C4-2B (cell line): ENCODE measurements around the gene ELOF1.

Experiments used
- H3K27ac ChIP-seq: fragments of 450-650 bp; 2 replicates; pipeline ENCODE4 v1.5.1; 2017
- ZFX ChIP-seq: fragments of 450-650 bp; IDR thresholded peaks from 2 replicates; pipeline ENCODE4 v1.6.1; 2017
- TF ChIP-seq, protein P1 (sequence below): fragments of 450-650 bp; conservative IDR thresholded peaks from 2 replicates; pipeline ENCODE4 v1.5.1; 2017; ENCODE audit warnings: mild to moderate bottlenecking

ELOF1 gene

DNA sequence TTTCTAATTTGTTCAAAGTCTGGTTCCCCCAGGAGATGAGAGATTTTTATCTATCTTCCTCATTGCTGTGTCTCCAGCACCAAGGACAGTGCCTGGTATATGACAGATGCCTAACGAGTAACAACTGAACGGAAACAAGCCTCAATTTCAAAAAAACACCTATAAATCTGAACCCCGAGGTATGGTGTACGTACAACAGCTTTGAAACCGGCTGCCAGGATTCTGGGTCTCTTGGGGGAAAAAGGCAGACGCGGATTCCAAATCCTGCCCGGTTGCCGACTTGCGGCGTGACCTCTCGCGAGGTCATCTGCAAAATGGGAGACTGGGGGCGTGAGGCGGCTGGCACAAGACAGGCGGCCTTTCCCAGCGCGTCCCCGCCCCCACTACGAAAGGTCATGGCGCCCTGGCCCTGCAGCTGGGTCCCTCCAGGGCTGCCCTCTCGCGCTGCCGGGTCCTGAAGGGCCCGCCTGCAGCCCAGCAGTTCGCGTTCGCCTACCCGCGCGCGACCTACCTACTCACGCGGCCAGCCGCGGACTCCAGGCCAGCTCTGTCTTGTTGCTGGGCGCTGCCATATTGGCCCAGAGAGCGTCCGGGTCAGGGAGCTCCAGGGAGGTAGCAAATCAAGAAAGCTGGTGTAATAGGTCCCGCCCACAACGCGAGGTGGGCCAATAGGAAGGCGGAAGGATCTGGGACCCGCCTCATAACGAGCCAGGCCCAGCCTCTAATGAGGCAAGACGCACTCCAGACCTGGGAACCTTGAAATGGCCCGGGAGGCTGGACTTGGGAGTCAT lies 30.3 kb downstream of the ELOF1 start, which contains the start of gene ECSIT:
TSS of gene ECSIT (minus strand) at position 584 of the 791 bp plus-strand sequence. CDS start 9,964 bp downstream, outside the sequence.
- H3K27ac ChIP-seq: peak within 1 kb of the TSS; percentile 90

DNA sequence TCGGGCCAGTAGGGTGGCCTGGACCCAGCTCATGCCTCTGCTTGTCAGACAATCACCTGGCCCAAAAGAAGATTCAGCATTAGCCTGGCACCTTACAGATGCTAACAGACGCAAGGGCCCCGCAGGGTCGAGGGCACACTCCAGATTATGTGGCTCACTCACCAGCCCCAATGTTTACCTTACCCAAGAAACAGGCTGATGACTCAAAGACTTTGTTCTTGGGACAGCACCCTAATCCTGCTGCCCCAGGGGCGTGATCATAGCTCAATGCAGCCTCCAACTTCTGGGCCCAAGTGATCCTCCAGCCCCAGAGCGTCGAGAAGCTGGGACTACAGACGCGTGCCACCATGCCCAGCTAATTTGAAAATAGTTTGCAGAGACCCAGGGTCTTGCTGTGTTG lies 39.9 kb downstream of the ELOF1 start:
- H3K27ac ChIP-seq: no peak overlapping the region
- TF ChIP-seq, protein P1, sequence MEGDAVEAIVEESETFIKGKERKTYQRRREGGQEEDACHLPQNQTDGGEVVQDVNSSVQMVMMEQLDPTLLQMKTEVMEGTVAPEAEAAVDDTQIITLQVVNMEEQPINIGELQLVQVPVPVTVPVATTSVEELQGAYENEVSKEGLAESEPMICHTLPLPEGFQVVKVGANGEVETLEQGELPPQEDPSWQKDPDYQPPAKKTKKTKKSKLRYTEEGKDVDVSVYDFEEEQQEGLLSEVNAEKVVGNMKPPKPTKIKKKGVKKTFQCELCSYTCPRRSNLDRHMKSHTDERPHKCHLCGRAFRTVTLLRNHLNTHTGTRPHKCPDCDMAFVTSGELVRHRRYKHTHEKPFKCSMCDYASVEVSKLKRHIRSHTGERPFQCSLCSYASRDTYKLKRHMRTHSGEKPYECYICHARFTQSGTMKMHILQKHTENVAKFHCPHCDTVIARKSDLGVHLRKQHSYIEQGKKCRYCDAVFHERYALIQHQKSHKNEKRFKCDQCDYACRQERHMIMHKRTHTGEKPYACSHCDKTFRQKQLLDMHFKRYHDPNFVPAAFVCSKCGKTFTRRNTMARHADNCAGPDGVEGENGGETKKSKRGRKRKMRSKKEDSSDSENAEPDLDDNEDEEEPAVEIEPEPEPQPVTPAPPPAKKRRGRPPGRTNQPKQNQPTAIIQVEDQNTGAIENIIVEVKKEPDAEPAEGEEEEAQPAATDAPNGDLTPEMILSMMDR: no peak
- no peak for TF ChIP-seq ZFX

More for the DNA sequence above, 30.3 kb downstream of the ELOF1 start, which contains the start of gene ECSIT:
- TF ChIP-seq, protein P1: no peak
- peak; percentile 68; the same call in 1 of the 2 replicates for TF ChIP-seq ZFX

DNA sequence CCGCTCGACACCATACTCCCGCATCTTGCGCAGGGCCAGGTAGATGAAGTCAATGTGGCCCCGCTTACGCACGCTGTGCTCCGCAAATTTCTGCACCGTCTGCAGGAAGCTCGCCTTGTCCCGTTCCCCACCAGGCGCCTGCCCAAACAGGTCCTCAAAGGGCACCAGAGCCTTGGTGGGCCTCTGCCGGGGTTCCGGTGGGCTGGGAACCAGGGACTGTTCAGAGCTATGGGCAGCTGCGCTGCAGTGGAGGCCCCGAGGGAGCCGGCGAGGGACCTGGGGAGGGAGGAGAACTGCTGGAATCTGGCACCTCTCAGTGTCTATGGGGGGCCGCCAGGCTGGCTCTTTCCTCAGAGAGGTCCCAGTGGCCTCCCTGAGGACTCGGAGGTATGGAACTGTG lies 45.1 kb downstream of the ELOF1 start:
- H3K27ac ChIP-seq: no peak overlapping the region
- no peak for TF ChIP-seq ZFX
- TF ChIP-seq, protein P1: no peak

DNA sequence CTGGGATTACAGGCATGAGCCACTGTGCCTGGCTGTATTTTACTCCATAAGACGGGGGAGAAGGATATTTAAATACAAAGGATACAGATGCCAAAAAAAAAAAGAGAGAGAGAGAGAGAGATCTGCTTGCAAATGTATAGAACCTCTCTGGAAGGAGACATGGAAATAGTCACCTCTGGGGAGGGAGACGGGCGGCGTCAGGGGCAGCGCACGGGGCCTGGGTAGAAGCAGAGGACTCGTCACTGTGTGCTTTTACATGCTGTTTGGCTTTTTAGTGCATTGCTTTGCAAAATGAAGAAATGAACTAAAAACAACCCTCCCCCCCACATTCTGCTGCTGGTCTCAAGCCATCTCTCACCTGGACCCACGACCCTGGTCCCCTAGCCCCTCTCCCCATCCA lies 48.6 kb downstream of the ELOF1 start:
- TF ChIP-seq ZFX: no peak
- TF ChIP-seq, protein P1: no peak
- H3K27ac ChIP-seq: no peak overlapping the region

DNA sequence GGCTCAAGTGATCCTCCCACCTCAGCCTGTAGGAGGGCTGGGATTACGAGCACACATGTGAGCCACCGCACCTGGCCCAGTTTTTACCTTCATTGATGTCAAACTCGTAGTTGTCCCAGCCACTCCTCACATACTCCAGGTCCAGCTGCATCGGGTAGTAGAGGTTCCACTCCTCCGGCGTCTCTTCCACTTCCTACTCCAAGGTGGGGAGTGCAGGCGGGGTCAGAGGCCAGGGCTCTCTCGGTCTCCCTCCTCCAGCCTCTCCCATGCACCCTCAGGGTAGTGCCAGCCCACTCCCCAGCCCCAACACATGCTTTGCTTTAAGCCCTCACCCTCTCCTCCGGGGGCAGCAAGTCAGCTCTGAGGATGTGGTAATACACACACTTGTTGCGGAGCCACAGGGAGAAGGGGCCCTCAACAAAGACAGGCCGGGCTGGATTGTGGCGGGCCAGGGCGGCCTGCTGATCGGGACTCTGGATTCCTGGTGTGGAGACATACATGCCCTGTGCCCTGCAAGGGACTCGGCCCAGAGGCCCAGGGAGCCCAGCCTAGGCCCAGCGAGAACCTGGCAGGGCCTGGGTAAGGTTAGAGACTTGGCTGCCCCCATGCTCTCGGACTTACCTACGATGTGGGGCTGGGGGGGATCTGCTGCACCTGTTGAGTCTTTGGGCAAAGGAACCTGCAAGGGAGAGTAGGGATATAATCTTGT lies 51.5 kb downstream of the ELOF1 start:
- TF ChIP-seq, protein P1: no peak
- TF ChIP-seq ZFX: no peak
- peak overlapping the region; percentile 92; the same call in 1 of the 2 replicates for H3K27ac ChIP-seq

DNA sequence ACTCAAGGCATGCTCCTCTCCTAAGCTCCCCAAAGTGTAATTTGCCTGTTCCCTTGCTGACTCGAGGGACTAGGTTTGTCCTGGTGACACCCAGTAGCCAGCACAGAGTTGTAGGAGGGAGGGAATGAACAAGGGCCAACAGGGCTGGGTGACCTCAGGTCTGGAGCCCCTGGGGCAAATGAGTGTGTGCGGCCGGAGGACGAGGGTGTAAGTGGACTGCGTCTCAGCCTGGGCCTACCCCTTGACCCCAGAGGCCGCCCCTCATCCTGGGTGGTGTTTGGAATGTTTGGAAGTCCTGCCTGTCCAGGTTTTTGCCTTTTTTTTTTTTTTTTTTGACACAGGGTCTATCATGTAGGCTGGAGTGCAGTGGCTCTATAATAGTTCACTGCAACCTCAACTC lies 52.1 kb downstream of the ELOF1 start:
- TF ChIP-seq, protein P1: no peak
- no peak for TF ChIP-seq ZFX

DNA sequence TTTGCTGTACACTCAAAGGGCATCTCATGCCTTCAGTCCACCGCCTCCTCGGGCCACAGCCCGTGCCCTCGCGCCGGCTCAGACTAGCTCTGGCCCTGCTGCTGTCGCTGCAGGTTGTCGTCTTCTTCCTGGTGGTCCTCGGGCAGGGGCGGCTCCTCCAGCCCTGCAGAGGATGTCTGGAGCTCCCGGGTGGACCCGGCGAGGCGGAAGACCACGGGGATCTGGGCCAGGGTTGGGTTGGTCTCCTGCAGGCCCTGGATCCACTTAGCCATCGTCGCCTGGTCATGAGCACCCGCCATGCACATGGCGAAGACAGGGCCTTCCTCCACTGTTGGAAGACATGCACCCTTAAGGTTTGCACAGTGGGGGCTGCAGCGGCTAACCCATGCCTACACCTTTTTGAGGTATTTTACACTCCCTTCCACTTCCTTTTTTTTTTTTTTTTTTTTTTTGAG lies 52.9 kb downstream of the ELOF1 start:
- peak; percentile 62; the same call in 1 of the 2 replicates for TF ChIP-seq ZFX
- TF ChIP-seq, protein P1: no peak
- H3K27ac ChIP-seq: peak overlapping the region; percentile 92

More for the DNA sequence above, 52.1 kb downstream of the ELOF1 start:
- H3K27ac ChIP-seq: peak overlapping the region; percentile 92
